SK-N-SH (cell line): ENCODE results near the gene CNTNAP2. TPM values are rescaled to one million over a fixed set of nuclear protein-coding genes. Genes with fewer than 3 reads are reported as not detected.

Experiments used
- CTCF ChIA-PET: fragments of 300-600, 350-600 bp; formaldehyde crosslinking; extraction: SDS; loops from one replicate; lab custom pipeline; 2021; lab: Yijun Ruan, JAX
- POLR2A ChIA-PET: fragments of 350-600 bp; sonication (Branson Sonifier 250); formaldehyde crosslinking; extraction: SDS; loops from one replicate; lab custom pipeline; 2020; ENCODE audit warnings: antibody characterized with exemption, inconsistent platforms; lab: Yijun Ruan, JAX
- DNase-seq: peaks from one replicate; pipeline ENCODE4 v3.0.0; 2012
- H2AFZ ChIP-seq: fragments of 200-600 bp; sonication (generic); 2 replicates; pipeline ENCODE4 v1.8.1; 2016; ENCODE audit warnings: antibody characterized with exemption, mild to moderate bottlenecking, low read depth
- H3F3A ChIP-seq: fragments of 200-600 bp; sonication (generic); replicated peaks from 2 replicates; pipeline ENCODE3; 2016; ENCODE audit warnings: antibody characterized with exemption, mild to moderate bottlenecking; ENCODE audit not compliant: insufficient read depth
- H3K27ac ChIP-seq, 2 experiments: fragments of 200-500 bp in 1 of 2; fragments of 200-600 bp in 1 of 2; sonication (Bioruptor generic) in 1 of 2; sonication (generic), shearing (Covaris generic) in 1 of 2; 2 replicates each; pipeline versions ENCODE4 v1.5.1 to v1.6.1; 2014 to 2016; ENCODE audit warnings: low read depth in 2 of 2, inconsistent platforms in 1 of 2, low read length in 1 of 2, mild to moderate bottlenecking in 1 of 2, mixed read lengths in 1 of 2
- H3K27me3 ChIP-seq: fragments of 200-600 bp; sonication (generic), shearing (Covaris generic); 2 replicates; pipeline ENCODE4 v1.6.1; 2016; ENCODE audit warnings: mixed run types; ENCODE audit not compliant: insufficient read depth
- H3K36me3 ChIP-seq, 2 experiments: fragments of 200-500 bp in 1 of 2; fragments of 200-600 bp in 1 of 2; sonication (Bioruptor generic) in 1 of 2; sonication (generic) in 1 of 2; replicated peaks in 1 of 2; 2 replicates each; pipeline versions ENCODE3 to v1.5.1; 2014 to 2016; ENCODE audit warnings: low read length in 1 of 2, mild to moderate bottlenecking in 1 of 2; ENCODE audit not compliant: insufficient read depth in 2 of 2, control insufficient read depth in 1 of 2
- H3K4me1 ChIP-seq, 2 experiments: fragments of 200-500 bp in 1 of 2; fragments of 200-600 bp in 1 of 2; sonication (Bioruptor generic) in 1 of 2; sonication (generic), shearing (Covaris generic) in 1 of 2; 2 replicates each; pipeline versions ENCODE4 v1.5.1 to v1.6.1; 2014 to 2016; ENCODE audit warnings: low read depth in 1 of 2, low read length in 1 of 2, mixed run types in 1 of 2; ENCODE audit not compliant: insufficient read depth in 2 of 2, control insufficient read depth in 1 of 2
- H3K4me2 ChIP-seq: fragments of 200-600 bp; sonication (generic), shearing (Covaris generic); 2 replicates; pipeline ENCODE4 v1.6.1; 2017; ENCODE audit warnings: mixed run types
- H3K4me3 ChIP-seq, 2 experiments: fragments of 200-500 bp in 1 of 2; fragments of 200-600 bp in 1 of 2; sonication (Bioruptor generic) in 1 of 2; sonication (generic), shearing (Covaris generic) in 1 of 2; 2 replicates each; pipeline versions ENCODE4 v1.5.1 to v1.8.1; 2014 to 2016; ENCODE audit warnings: low read depth in 2 of 2, inconsistent platforms in 1 of 2, low read length in 1 of 2, mild to moderate bottlenecking in 1 of 2, mixed read lengths in 1 of 2, moderate library complexity in 1 of 2
- H3K79me2 ChIP-seq: fragments of 200-600 bp; sonication (generic); 2 replicates; pipeline ENCODE4 v1.8.1; 2017; ENCODE audit warnings: mild to moderate bottlenecking; ENCODE audit not compliant: insufficient read depth
- H3K9ac ChIP-seq: fragments of 200-600 bp; sonication (generic); 2 replicates; pipeline ENCODE4 v1.6.1; 2017; ENCODE audit warnings: mixed run types
- H3K9me2 ChIP-seq: fragments of 200-600 bp; sonication (generic); 2 replicates; pipeline ENCODE4 v1.6.1; 2017; ENCODE audit warnings: mixed run types
- H3K9me3 ChIP-seq: fragments of 200-600 bp; sonication (generic); 2 replicates; pipeline ENCODE4 v1.6.1; 2017; ENCODE audit warnings: mixed run types, mild to moderate bottlenecking, moderate library complexity
- H4K20me1 ChIP-seq: fragments of 200-600 bp; sonication (generic); 2 replicates; pipeline ENCODE4 v1.6.1; 2017; ENCODE audit warnings: mild to moderate bottlenecking, mixed run types; ENCODE audit not compliant: insufficient read depth
- CHD2 ChIP-seq: fragments of 150-350 bp; IDR thresholded peaks from 2 replicates; pipeline ENCODE4 v1.6.1; 2018; ENCODE audit warnings: low read length; ENCODE audit not compliant: partially characterized antibody
- ELF1 ChIP-seq: IDR thresholded peaks from 2 replicates; pipeline ENCODE4 v1.4.0; 2012
- FOSL2 ChIP-seq: IDR thresholded peaks from 2 replicates; pipeline ENCODE4 v1.4.0; 2012; ENCODE audit warnings: low read depth, mild to moderate bottlenecking, moderate library complexity, borderline replicate concordance
- FOXJ3 ChIP-seq: sonication (generic); formaldehyde crosslinking; IDR thresholded peaks from 2 replicates; pipeline ENCODE4 v1.5.1; 2020; ENCODE audit warnings: mild to moderate bottlenecking, missing genetic modification reagents
- GABPA ChIP-seq: IDR thresholded peaks from 2 replicates; pipeline ENCODE4 v1.4.0; 2012; ENCODE audit warnings: low read depth, mild to moderate bottlenecking
- GATA2 ChIP-seq: sonication (generic); formaldehyde crosslinking; IDR thresholded peaks from 2 replicates; pipeline ENCODE4 v1.5.0; 2020; ENCODE audit warnings: mild to moderate bottlenecking, missing genetic modification reagents
- JUND ChIP-seq: IDR thresholded peaks from 2 replicates; pipeline ENCODE4 v1.4.0; 2012
- MEF2A ChIP-seq: IDR thresholded peaks from 2 replicates; pipeline ENCODE4 v1.4.0; 2012; ENCODE audit warnings: low read depth, borderline replicate concordance
- RAD21 ChIP-seq: IDR thresholded peaks from 2 replicates; pipeline ENCODE4 v1.6.1; 2012; ENCODE audit warnings: mild to moderate bottlenecking, low read length
- RXRA ChIP-seq: IDR thresholded peaks from 2 replicates; pipeline ENCODE4 v1.4.0; 2012; ENCODE audit warnings: low read depth, mild to moderate bottlenecking, borderline replicate concordance
- SMC3 ChIP-seq: IDR thresholded peaks from 2 replicates; pipeline ENCODE4 v1.6.1; 2012; ENCODE audit warnings: low read depth, low read length, improper control_type of control experiment
- TCF12 ChIP-seq: IDR thresholded peaks from 2 replicates; pipeline ENCODE4 v1.4.0; 2012
- YY1 ChIP-seq: IDR thresholded peaks from 2 replicates; pipeline ENCODE4 v1.4.0; 2012; ENCODE audit warnings: low read depth, mild to moderate bottlenecking
- WGBS: methylation state at CpG from one replicate; pipeline ENCODE4 v1.1.6; 2017; ENCODE audit warnings: low lambda C conversion rate; 5-methylcytosine and 5-hydroxymethylcytosine counted together
- polyA plus RNA-seq, 3 experiments: library from polyadenylated mRNA; depleted of rRNA; stranded (reverse); fragments of >200 nt; gene quantifications; 2 replicates each; pipeline ENCODE4 v1.2.3, GENCODE V29; 2012
- TF ChIP-seq, protein P1 (sequence below): fragments of 200-600 bp; sonication (generic); IDR thresholded peaks from 2 replicates; pipeline ENCODE4 v1.6.1; 2017; ENCODE audit warnings: antibody characterized with exemption, mild to moderate bottlenecking, moderate library complexity
- TF ChIP-seq, protein P2 (sequence below): IDR thresholded peaks from 2 replicates; pipeline ENCODE4 v1.4.0; 2012; ENCODE audit warnings: low read depth, borderline replicate concordance
- TF ChIP-seq, protein P3 (sequence below): fragments of 150-350 bp; IDR thresholded peaks from 2 replicates; pipeline ENCODE4 v1.6.1; 2016; ENCODE audit warnings: mild to moderate bottlenecking, low read depth, low read length

CNTNAP2 gene
- polyA plus RNA-seq, 1 of the 3 experiments (the other 2 are of a cell fraction) = 3.4 TPM

DNA sequence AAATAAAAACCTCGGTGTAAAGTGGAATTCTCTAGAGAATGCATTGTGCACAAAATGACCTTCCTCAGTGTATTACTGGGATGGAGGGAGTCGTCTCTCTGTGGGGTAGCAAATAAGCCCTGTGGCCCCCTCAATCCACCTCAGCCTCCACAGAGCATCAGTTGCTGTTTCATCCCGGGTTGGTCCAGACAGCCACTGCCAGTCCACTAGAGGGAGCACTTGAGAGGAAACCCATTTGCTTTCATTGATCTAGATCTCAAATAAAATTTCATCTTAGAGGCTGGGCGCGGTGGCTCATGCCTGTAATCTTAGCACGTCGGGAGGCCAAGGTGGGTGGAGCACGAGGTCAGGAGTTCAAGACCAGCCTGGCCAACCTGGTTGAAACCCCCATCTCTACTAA lies 1128.7 kb downstream of the CNTNAP2 start:
- Histone ChIP-seq H2AFZ (no peak overlapping the region), H3K79me2 (no peaks in the 10 kb centered on the region), H4K20me1 (no peaks in the 10 kb centered on the region), H3K9ac (no peak overlapping the region), H3K36me3 (no peaks in the 10 kb centered on the region), H3K4me3 (no peak overlapping the region), H3K4me1 (no peaks in the 10 kb centered on the region; a peak in 1 of 4 replicates), H3K4me2 (no peak overlapping the region), H3F3A (no peaks in the 10 kb centered on the region), H3K27ac (no peak overlapping the region), H3K9me2 (no peaks in the 10 kb centered on the region), H3K9me3 (no peaks in the 10 kb centered on the region), H3K27me3 (no peaks in the 10 kb centered on the region)
- TF ChIP-seq FOSL2 (no peak), JUND (no peak), GABPA (no peak), FOXJ3 (CRISPR knock-in tag) (no peak), GATA2 (CRISPR knock-in tag) (no peak), RAD21 (peak; percentile 61), SMC3 (peak; percentile 71), TCF12 (no peak), MEF2A (no peak), ELF1 (no peak)
- TF ChIP-seq, protein P1, sequence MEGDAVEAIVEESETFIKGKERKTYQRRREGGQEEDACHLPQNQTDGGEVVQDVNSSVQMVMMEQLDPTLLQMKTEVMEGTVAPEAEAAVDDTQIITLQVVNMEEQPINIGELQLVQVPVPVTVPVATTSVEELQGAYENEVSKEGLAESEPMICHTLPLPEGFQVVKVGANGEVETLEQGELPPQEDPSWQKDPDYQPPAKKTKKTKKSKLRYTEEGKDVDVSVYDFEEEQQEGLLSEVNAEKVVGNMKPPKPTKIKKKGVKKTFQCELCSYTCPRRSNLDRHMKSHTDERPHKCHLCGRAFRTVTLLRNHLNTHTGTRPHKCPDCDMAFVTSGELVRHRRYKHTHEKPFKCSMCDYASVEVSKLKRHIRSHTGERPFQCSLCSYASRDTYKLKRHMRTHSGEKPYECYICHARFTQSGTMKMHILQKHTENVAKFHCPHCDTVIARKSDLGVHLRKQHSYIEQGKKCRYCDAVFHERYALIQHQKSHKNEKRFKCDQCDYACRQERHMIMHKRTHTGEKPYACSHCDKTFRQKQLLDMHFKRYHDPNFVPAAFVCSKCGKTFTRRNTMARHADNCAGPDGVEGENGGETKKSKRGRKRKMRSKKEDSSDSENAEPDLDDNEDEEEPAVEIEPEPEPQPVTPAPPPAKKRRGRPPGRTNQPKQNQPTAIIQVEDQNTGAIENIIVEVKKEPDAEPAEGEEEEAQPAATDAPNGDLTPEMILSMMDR = peak; percentile 75
- TF ChIP-seq, protein P2, sequence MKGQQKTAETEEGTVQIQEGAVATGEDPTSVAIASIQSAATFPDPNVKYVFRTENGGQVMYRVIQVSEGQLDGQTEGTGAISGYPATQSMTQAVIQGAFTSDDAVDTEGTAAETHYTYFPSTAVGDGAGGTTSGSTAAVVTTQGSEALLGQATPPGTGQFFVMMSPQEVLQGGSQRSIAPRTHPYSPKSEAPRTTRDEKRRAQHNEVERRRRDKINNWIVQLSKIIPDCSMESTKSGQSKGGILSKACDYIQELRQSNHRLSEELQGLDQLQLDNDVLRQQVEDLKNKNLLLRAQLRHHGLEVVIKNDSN = no peak
- WGBS = 67% methylated on average over 8 of the region's 8 CpGs
- CTCF ChIA-PET = interaction anchor here (0.9 kb wide), 1 partner anchor 29 kb away, joined by 4 read pairs; no protein-coding TSS in a partner anchor
- peak; percentile 39 for DNase-seq
- POLR2A ChIA-PET = no interaction called here

DNA sequence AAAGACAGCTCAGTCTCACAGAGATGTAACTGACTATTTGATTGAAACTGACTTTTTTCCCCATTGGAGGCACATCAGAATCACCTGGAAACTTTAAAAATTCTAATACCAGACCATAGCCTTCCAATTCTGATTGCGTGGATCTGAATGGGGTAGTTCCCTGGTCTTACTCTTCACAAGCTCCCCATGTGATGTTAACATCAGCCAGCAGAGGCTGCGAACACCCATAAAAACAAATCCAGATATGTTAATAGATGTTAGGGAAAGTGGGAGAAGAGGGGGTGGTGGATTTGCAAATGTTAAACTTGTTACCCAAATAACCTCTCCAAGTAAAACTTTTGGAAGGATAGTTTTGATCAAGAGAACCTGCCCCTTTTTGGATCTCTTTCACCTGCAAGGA lies 1133.4 kb downstream of the CNTNAP2 start:
- Histone ChIP-seq H3K4me3 (no peak overlapping the region), H3K4me2 (no peak overlapping the region), H3K36me3 (no peaks in the 10 kb centered on the region), H3K9me3 (no peaks in the 10 kb centered on the region), H2AFZ (no peak overlapping the region), H3K79me2 (no peaks in the 10 kb centered on the region), H4K20me1 (no peaks in the 10 kb centered on the region), H3K9me2 (no peaks in the 10 kb centered on the region), H3K4me1 (no peaks in the 10 kb centered on the region), H3F3A (no peaks in the 10 kb centered on the region), H3K9ac (no peak overlapping the region), H3K27me3 (no peaks in the 10 kb centered on the region), H3K27ac (no peak overlapping the region)
- TF ChIP-seq, protein P1 = peak; percentile 39; the same call in 1 of the 2 replicates
- TF ChIP-seq GABPA (no peak), CHD2 (no peak), RXRA (no peak), YY1 (no peak), FOXJ3 (CRISPR knock-in tag) (no peak), RAD21 (peak; percentile 39; the same call in 1 of the 2 replicates)
- TF ChIP-seq, protein P3, sequence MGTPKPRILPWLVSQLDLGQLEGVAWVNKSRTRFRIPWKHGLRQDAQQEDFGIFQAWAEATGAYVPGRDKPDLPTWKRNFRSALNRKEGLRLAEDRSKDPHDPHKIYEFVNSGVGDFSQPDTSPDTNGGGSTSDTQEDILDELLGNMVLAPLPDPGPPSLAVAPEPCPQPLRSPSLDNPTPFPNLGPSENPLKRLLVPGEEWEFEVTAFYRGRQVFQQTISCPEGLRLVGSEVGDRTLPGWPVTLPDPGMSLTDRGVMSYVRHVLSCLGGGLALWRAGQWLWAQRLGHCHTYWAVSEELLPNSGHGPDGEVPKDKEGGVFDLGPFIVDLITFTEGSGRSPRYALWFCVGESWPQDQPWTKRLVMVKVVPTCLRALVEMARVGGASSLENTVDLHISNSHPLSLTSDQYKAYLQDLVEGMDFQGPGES = no peak
- ChIA-PET POLR2A (no interaction called here), CTCF (interaction anchor here (1.2 to 1.6 kb wide), 3 partner anchors 10 to 1013 kb away, joined by 3 to 4 read pairs (median 3); no protein-coding TSS in a partner anchor)
- WGBS = 91% methylated on average over 2 of the region's 2 CpGs
- DNase-seq = no peak
